ENCODE data around the gene RNF151. TPM values are rescaled to one million over a fixed set of nuclear protein-coding genes. Genes with fewer than 3 reads are reported as not detected.

The RNF151 gene
- total and polyA plus RNA-seq, 2 of the 13 experiments (the other 11 are each of a cell fraction or from before 2014, with no cell fraction given), result not detected

DNA sequence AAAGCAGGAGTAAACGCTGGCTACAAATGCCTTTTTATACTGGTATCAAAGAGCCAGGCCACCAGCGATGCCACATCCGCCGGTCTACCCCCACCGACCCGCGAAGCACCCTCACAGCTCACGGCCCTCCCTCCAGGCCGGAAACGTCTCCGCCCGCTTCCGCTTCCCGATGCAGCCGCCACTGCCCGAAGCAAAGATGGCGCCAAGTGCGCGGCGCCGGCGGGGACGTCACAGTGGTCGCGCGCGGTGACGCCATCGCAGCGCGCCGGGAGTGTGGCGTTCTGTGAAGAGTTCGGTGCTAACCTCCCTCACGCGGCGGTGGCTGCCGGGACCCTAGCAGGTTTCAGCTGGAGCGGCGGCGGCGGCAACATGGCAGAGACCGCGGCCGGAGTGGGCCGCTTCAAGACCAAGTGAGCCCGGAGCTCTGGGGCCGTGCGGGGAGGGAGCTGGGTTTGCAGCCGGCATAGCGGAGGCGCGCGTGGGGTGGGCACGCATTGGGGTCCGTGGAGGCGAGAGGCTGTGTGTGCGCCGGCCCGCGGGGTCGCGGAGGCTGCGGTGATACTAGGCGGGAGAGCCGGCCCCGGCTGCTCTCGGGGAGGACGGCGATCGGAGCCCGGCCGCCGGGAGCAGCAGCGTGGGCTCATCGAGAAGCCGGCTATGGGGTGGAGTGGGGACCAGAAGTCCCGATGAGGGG is 5.3 kb downstream of the RNF151 start, which contains the start of gene TBL3 (continued):
- TF ChIP-seq, protein P1, sequence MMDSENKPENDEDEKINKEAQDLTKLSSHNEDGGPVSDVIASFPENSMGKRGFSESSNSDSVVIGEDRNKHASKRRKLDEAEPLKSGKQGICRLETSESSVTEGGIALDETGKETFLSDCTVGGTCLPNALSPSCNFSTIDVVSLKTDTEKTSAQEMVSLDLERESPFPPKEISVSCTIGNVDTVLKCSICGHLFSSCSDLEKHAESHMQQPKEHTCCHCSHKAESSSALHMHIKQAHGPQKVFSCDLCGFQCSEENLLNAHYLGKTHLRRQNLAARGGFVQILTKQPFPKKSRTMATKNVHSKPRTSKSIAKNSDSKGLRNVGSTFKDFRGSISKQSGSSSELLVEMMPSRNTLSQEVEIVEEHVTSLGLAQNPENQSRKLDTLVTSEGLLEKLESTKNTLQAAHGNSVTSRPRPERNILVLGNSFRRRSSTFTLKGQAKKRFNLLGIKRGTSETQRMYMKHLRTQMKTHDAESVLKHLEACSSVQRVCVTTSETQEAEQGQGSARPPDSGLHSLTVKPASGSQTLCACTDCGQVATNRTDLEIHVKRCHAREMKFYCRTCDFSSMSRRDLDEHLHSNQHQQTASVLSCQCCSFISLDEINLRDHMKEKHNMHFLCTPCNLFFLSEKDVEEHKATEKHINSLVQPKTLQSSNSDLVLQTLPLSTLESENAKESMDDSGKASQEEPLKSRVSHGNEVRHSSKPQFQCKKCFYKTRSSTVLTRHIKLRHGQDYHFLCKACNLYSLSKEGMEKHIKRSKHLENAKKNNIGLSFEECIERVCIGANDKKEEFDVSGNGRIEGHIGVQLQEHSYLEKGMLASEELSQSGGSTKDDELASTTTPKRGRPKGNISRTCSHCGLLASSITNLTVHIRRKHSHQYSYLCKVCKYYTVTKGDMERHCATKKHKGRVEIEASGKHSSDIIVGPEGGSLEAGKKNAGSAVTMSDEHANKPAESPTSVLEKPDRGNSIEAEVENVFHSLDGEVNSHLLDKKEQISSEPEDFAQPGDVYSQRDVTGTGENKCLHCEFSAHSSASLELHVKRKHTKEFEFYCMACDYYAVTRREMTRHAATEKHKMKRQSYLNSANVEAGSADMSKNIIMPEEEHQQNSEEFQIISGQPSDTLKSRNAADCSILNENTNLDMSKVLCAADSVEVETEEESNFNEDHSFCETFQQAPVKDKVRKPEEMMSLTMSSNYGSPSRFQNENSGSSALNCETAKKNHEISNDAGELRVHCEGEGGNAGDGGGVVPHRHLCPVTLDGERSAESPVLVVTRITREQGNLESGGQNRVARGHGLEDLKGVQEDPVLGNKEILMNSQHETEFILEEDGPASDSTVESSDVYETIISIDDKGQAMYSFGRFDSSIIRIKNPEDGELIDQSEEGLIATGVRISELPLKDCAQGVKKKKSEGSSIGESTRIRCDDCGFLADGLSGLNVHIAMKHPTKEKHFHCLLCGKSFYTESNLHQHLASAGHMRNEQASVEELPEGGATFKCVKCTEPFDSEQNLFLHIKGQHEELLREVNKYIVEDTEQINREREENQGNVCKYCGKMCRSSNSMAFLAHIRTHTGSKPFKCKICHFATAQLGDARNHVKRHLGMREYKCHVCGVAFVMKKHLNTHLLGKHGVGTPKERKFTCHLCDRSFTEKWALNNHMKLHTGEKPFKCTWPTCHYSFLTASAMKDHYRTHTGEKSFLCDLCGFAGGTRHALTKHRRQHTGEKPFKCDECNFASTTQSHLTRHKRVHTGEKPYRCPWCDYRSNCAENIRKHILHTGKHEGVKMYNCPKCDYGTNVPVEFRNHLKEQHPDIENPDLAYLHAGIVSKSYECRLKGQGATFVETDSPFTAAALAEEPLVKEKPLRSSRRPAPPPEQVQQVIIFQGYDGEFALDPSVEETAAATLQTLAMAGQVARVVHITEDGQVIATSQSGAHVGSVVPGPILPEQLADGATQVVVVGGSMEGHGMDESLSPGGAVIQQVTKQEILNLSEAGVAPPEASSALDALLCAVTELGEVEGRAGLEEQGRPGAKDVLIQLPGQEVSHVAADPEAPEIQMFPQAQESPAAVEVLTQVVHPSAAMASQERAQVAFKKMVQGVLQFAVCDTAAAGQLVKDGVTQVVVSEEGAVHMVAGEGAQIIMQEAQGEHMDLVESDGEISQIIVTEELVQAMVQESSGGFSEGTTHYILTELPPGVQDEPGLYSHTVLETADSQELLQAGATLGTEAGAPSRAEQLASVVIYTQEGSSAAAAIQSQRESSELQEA (CRISPR knock-in tag; IDR thresholded peaks at IDR 0.05; ENCODE audit: not compliant biosample characterization), result peak; percentile 39
- TF ChIP-seq ADNP (CRISPR knock-in tag; IDR thresholded peaks at IDR 0.05) (no peak; the same call in 1 of the 2 replicates), TBX3 (IDR thresholded peaks at IDR 0.05; ENCODE audit: borderline replicate concordance) (0 out of 2 replicates have a peak, but pooled peaks have one; percentile 34), ZNF350 (CRISPR knock-in tag; IDR thresholded peaks at IDR 0.05; ENCODE audit: borderline replicate concordance, low read depth) (peak; percentile 93; the same call in 1 of the 2 replicates), ZNF431 (CRISPR knock-in tag; IDR thresholded peaks at IDR 0.05; ENCODE audit: borderline replicate concordance, low read depth) (peak; percentile 73; the same call in 1 of the 2 replicates), ZNF546 (CRISPR knock-in tag; conservative IDR thresholded peaks at IDR 0.05) (peak; percentile 77), TRIM24 (CRISPR knock-in tag; IDR thresholded peaks at IDR 0.05) (no peak), SP1 (IDR thresholded peaks at IDR 0.05) (no peak), SP1 (CRISPR knock-in tag; IDR thresholded peaks at IDR 0.05) (peak; percentile 92), NKX3-1 (CRISPR knock-in tag; IDR thresholded peaks at IDR 0.05) (no peak), ZNF180 (CRISPR knock-in tag; IDR thresholded peaks at IDR 0.05; ENCODE audit: borderline replicate concordance, low read depth) (0 out of 2 replicates have a peak, but pooled peaks have one; percentile 30), ZNF382 (CRISPR knock-in tag; IDR thresholded peaks at IDR 0.05; ENCODE audit: borderline replicate concordance) (no peak), KLF11 (CRISPR knock-in tag; IDR thresholded peaks at IDR 0.05) (peak; percentile 93), ZNF24 (IDR thresholded peaks at IDR 0.05) (no peak), MEIS1 (CRISPR knock-in tag; IDR thresholded peaks at IDR 0.05; ENCODE audit: borderline replicate concordance) (peak; percentile 95; the same call in 1 of the 2 replicates), PHF21A (CRISPR knock-in tag; IDR thresholded peaks at IDR 0.05) (peak; percentile 88), MTA1 (CRISPR knock-in tag; IDR thresholded peaks at IDR 0.05; ENCODE audit: borderline replicate concordance) (peak; percentile 94), HNF4G (IDR thresholded peaks at IDR 0.05; ENCODE audit: borderline replicate concordance, low read depth, low read length) (no peak), HNF4G (CRISPR knock-in tag; IDR thresholded peaks at IDR 0.05; ENCODE audit: borderline replicate concordance, low read depth) (peak; percentile 36; the same call in 1 of the 2 replicates)
- TF ChIP-seq, protein P2, sequence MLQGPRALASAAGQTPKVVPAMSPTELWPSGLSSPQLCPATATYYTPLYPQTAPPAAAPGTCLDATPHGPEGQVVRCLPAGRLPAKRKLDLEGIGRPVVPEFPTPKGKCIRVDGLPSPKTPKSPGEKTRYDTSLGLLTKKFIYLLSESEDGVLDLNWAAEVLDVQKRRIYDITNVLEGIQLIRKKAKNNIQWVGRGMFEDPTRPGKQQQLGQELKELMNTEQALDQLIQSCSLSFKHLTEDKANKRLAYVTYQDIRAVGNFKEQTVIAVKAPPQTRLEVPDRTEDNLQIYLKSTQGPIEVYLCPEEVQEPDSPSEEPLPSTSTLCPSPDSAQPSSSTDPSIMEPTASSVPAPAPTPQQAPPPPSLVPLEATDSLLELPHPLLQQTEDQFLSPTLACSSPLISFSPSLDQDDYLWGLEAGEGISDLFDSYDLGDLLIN (CRISPR knock-in tag; IDR thresholded peaks at IDR 0.05; ENCODE audit: borderline replicate concordance), result 0 out of 2 replicates have a peak, but pooled peaks have one; percentile 84
- TF ChIP-seq, protein P3, sequence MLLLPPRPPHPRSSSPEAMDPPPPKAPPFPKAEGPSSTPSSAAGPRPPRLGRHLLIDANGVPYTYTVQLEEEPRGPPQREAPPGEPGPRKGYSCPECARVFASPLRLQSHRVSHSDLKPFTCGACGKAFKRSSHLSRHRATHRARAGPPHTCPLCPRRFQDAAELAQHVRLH (CRISPR knock-in tag; IDR thresholded peaks at IDR 0.05; ENCODE audit: borderline replicate concordance, low read depth), result peak; percentile 74; the same call in 1 of the 2 replicates

All from HepG2 (cell line).